Endometrial microvascular endothelial cells (primary cell): ENCODE results near the gene TRABD2A. TPM values are rescaled to one million over a fixed set of nuclear protein-coding genes. Genes with fewer than 3 reads are reported as not detected.
"Not testable (repeated sequence)": the region's sequence is repeated elsewhere in the genome, so short reads cannot be mapped to it uniquely, and the experiment has no call there.

Experiments used
- in situ Hi-C: cut with HindIII; loops from 2 replicates; pipeline ENCODE4 v1.10.0; 2017; ENCODE audit warnings: low sequenced_read_pairs, low pct_unique_long_range_greater_than_20kb; ENCODE audit errors: inconsistent ontology term
- total RNA-seq: library from RNA; depleted of rRNA; stranded (reverse); fragments of >200 nt; gene quantifications from one replicate; pipeline ENCODE4 v1.2.3, GENCODE V29; 2015; ENCODE audit errors: inconsistent ontology term

The TRABD2A gene
- total RNA-seq, 1 donor from 2014 or later, result 8.2 TPM

- in situ Hi-C loops, result no loop called here
Observed at GRCh38 chr2:84799772-84800171, 81.1 kb downstream of the TRABD2A start.

- in situ Hi-C loops, result no loop called here
Observed at GRCh38 chr2:84797271-84797670, 83.6 kb downstream of the TRABD2A start.

GRCh38 chr2:84796798-84797197 lies 84.1 kb downstream of the TRABD2A start:
- in situ Hi-C loops, result no loop called here

- in situ Hi-C loops, result no loop called here
Observed at GRCh38 chr2:84793641-84794040, 87.2 kb downstream of the TRABD2A start.

GRCh38 chr2:84792856-84793522 lies 87.9 kb downstream of the TRABD2A start:
- in situ Hi-C loops, result no loop called here

GRCh38 chr2:84788498-84788897 lies 92.4 kb downstream of the TRABD2A start:
- in situ Hi-C loops, result no loop called here

GRCh38 chr2:84788027-84788426 lies 92.9 kb downstream of the TRABD2A start:
- in situ Hi-C loops, result no loop called here

GRCh38 chr2:84786601-84787000 lies 94.3 kb downstream of the TRABD2A start:
- in situ Hi-C loops, result no loop called here

GRCh38 chr2:84785950-84786349 lies 94.9 kb downstream of the TRABD2A start:
- in situ Hi-C loops, result no loop called here

GRCh38 chr2:84782717-84783442 lies 98.0 kb downstream of the TRABD2A start:
- in situ Hi-C loops, result no loop called here

- in situ Hi-C loops, result no loop called here
Observed at GRCh38 chr2:84781942-84782716, 98.8 kb downstream of the TRABD2A start.

- in situ Hi-C loops, result no loop called here
Observed at GRCh38 chr2:84779781-84780180, 101.1 kb downstream of the TRABD2A start.

GRCh38 chr2:84778911-84779690 lies 101.8 kb downstream of the TRABD2A start:
- in situ Hi-C loops, result no loop called here

GRCh38 chr2:84776011-84776410 lies 104.9 kb downstream of the TRABD2A start:
- in situ Hi-C loops, result no loop called here

- in situ Hi-C loops, result not testable (repeated sequence)
Observed at GRCh38 chr2:84773562-84773961, 107.3 kb downstream of the TRABD2A start.
